Endothelial cell of umbilical vein (primary cell): ENCODE measurements around the gene PTGDS. TPM values are rescaled to one million over a fixed set of nuclear protein-coding genes. Genes with fewer than 3 reads are reported as not detected.

ENCODE experiments used
- BruUV-seq: library from RNA; stranded (reverse); fragments of 400-500 nt; replicated peaks from 2 replicates; lab custom pipeline; 2021; lab: Mats Ljungman, UMichigan
- CTCF ChIA-PET: fragments of 300-600, 350-600 bp; sonication (Branson Sonifier 250); formaldehyde crosslinking; loops from one replicate; lab custom pipeline; 2021; ENCODE audit warnings: antibody characterized with exemption, inconsistent platforms; lab: Charles Lee
- POLR2A ChIA-PET: fragments of 300-600, 350-600 bp; sonication (Branson Sonifier 250); formaldehyde crosslinking; loops from one replicate; lab custom pipeline; 2021; ENCODE audit warnings: antibody characterized with exemption, inconsistent platforms; lab: Charles Lee
- DNase-seq: peaks from one replicate; pipeline ENCODE4 v3.0.0-alpha.2; 2011; ENCODE audit warnings: low read depth, low spot score
- FAIRE-seq: peaks from 2 replicates; lab custom pipeline; 2011; peaks lifted over from hg19 to GRCh38; lab: Jason Lieb, UNC
- H2AFZ ChIP-seq: 2 replicates; pipeline ENCODE4 v1.6.0; 2012; ENCODE audit warnings: low read depth, low read length, control low read depth, inconsistent platforms
- H3K27ac ChIP-seq: 2 replicates; pipeline ENCODE4 v1.5.1; 2011; ENCODE audit warnings: low read depth, mild to moderate bottlenecking, control low read depth, low read length, moderate library complexity; ENCODE audit not compliant: insufficient read depth
- H3K27me3 ChIP-seq, 2 experiments: 2 replicates each; pipeline versions ENCODE4 v1.6.0 to v1.6.1; 2011; ENCODE audit warnings: low read length in 2 of 2, mixed read lengths in 1 of 2; ENCODE audit not compliant: control insufficient read depth in 2 of 2, insufficient read depth in 2 of 2
- H3K36me3 ChIP-seq, 2 experiments: 2 replicates in 1 of 2; 3 replicates in 1 of 2; pipeline ENCODE4 v1.5.1; 2011; ENCODE audit warnings: low read length in 2 of 2, mild to moderate bottlenecking in 1 of 2, moderate library complexity in 1 of 2; ENCODE audit not compliant: control insufficient read depth in 2 of 2, insufficient read depth in 2 of 2; ENCODE audit errors: extremely low read depth in 1 of 2
- H3K4me1 ChIP-seq: 3 replicates; pipeline ENCODE4 v1.5.1; 2011; ENCODE audit warnings: mild to moderate bottlenecking, low read length; ENCODE audit not compliant: control insufficient read depth, insufficient read depth; ENCODE audit errors: extremely low read depth
- H3K4me2 ChIP-seq: 2 replicates; pipeline ENCODE4 v1.6.1; 2011; ENCODE audit warnings: low read length, control low read depth, mixed read lengths; ENCODE audit not compliant: insufficient read depth
- H3K4me3 ChIP-seq, 3 experiments: fragments of 200-600 bp in 1 of 3; sonication (generic), shearing (Covaris generic) in 1 of 3; replicated peaks in 1 of 3; 2 replicates each; pipeline ENCODE4 v1.5.1; 2011 to 2016; ENCODE audit warnings: control low read depth in 3 of 3, low read length in 3 of 3, mild to moderate bottlenecking in 2 of 3, inconsistent platforms in 1 of 3, low read depth in 1 of 3, moderate library complexity in 1 of 3; ENCODE audit not compliant: insufficient read depth in 1 of 3
- H3K79me2 ChIP-seq: 2 replicates; pipeline ENCODE4 v1.6.0; 2012; ENCODE audit warnings: low read length, inconsistent platforms; ENCODE audit not compliant: control insufficient read depth, insufficient read depth
- H3K9ac ChIP-seq: replicated peaks from 2 replicates; pipeline ENCODE3; 2011; ENCODE audit warnings: low read length, control low read depth; ENCODE audit not compliant: insufficient read depth; ENCODE audit errors: extremely low read depth
- H3K9me1 ChIP-seq: replicated peaks from 3 replicates; pipeline ENCODE4 v1.6.0; 2011; ENCODE audit warnings: mild to moderate bottlenecking, low read length; ENCODE audit not compliant: control insufficient read depth, insufficient read depth; ENCODE audit errors: extremely low read depth
- H3K9me3 ChIP-seq: replicated peaks from 2 replicates; pipeline ENCODE4 v1.5.1; 2012; ENCODE audit warnings: low read length, inconsistent platforms; ENCODE audit not compliant: control insufficient read depth, insufficient read depth
- H4K20me1 ChIP-seq: replicated peaks from 2 replicates; pipeline ENCODE3; 2011; ENCODE audit warnings: mild to moderate bottlenecking, low read length; ENCODE audit not compliant: control insufficient read depth, insufficient read depth; ENCODE audit errors: extremely low read depth
- EZH2 ChIP-seq: IDR thresholded peaks from 2 replicates; pipeline ENCODE4 v1.6.1; 2012; ENCODE audit warnings: borderline replicate concordance, low read depth, mild to moderate bottlenecking, moderate library complexity, low read length, inconsistent platforms; ENCODE audit not compliant: severe bottlenecking
- FOS ChIP-seq: IDR thresholded peaks from 2 replicates; pipeline ENCODE4 v1.6.1; 2011; ENCODE audit warnings: mild to moderate bottlenecking, low read length, moderate library complexity, borderline replicate concordance; ENCODE audit not compliant: insufficient read depth
- GATA2 ChIP-seq: IDR thresholded peaks from 2 replicates; pipeline ENCODE4 v1.7.0; 2011; ENCODE audit warnings: low read depth, mild to moderate bottlenecking, moderate library complexity, mixed read lengths, low read length; ENCODE audit not compliant: insufficient read length, insufficient read depth
- JUN ChIP-seq: IDR thresholded peaks from 2 replicates; pipeline ENCODE4 v1.6.1; 2011; ENCODE audit warnings: borderline replicate concordance, low read depth; ENCODE audit not compliant: insufficient read length, insufficient read depth
- MYC ChIP-seq: IDR thresholded peaks from one replicate; pipeline ENCODE4 v1.6.1; 2011; ENCODE audit warnings: mild to moderate bottlenecking, low read depth, low read length
- POLR2A ChIP-seq: IDR thresholded peaks from 2 replicates; pipeline ENCODE4 v1.6.1; 2012; ENCODE audit warnings: low read depth, mild to moderate bottlenecking, control low read depth, low read length
- POLR2AphosphoS5 ChIP-seq: IDR thresholded peaks from 2 replicates; pipeline ENCODE4 v1.6.1; 2012; ENCODE audit warnings: low read depth, mild to moderate bottlenecking, control low read depth, low read length, moderate library complexity; ENCODE audit not compliant: insufficient read depth
- dilution Hi-C: fragments of 300-500 bp; cut with MboI; formaldehyde crosslinking; loops from one replicate; pipeline ENCODE4 v1.15.0; 2019; ENCODE audit warnings: low sequenced_read_pairs; ENCODE audit not compliant: extremely low pct_ligation_motif_present
- intact Hi-C: fragments of 100-400 bp; cut with micrococcal nuclease; formaldehyde crosslinking; loops from one replicate; pipeline ENCODE4 v1.10.0; 2022
- polyA plus RNA-seq, 4 experiments: library from polyadenylated mRNA; depleted of rRNA in 3 of 4; stranded (reverse) in 3 of 4; unstranded in 1 of 4; fragments of >200 nt; gene quantifications; 2 replicates each; pipeline versions ENCODE4 v1.2.1 to v1.2.3, GENCODE V29; 2011 to 2012; ENCODE audit warnings: missing spikeins in 1 of 4
- total RNA-seq: library from RNA; stranded (reverse); gene quantifications from 2 replicates; pipeline ENCODE4 v1.2.3, GENCODE V29; 2021
- TF ChIP-seq, protein P1 (sequence below), 2 donors: IDR thresholded peaks; 1 replicate in 1 of 2; 2 replicates in 1 of 2; pipeline ENCODE4 v1.5.1; 2011; ENCODE audit warnings: low read length in 2 of 2, mild to moderate bottlenecking in 2 of 2, moderate library complexity in 2 of 2, control low read depth in 1 of 2, inconsistent platforms in 1 of 2, low read depth in 1 of 2; ENCODE audit not compliant: insufficient read depth in 1 of 2; ENCODE audit errors: extremely low read depth in 1 of 2
- TF ChIP-seq, protein P2 (sequence below): IDR thresholded peaks from 2 replicates; pipeline ENCODE4 v1.6.1; 2011; ENCODE audit not compliant: insufficient read depth, insufficient read length

Gene PTGDS
- total and polyA plus RNA-seq, 2 donors (not counting 3 experiments of a cell fraction or from before 2014, with no cell fraction given): not detected

DNA sequence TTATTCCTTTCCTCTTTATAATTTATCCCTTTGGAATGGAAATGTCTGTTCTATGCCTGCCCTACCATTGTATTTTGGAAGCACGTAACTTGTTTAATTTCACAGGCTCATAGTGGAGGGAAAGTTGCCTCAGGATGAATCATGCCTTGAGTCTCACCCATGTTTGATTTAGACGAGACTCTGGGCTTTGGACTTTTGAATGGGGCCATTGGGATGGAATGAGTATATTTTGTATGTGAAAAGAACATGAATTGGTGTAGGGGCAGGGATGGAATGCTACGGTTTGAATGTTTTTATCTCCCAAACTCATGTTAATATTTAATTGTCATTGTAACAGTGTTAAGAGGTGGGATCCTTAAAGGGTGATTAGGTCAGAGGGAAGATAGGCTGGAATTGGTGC lies 43.0 kb upstream of the PTGDS start:
- Histone ChIP-seq H3K9me3 (no peaks in the 10 kb centered on the region), H4K20me1 (no peaks in the 10 kb centered on the region), H3K4me3 (no peak overlapping the region), H3K36me3 (peaks cover 0 to 3% of the 10 kb centered on the region in 2 experiments), H3K9ac (no peak overlapping the region), H2AFZ (no peak overlapping the region), H3K27ac (no peak overlapping the region), H3K79me2 (no peaks in the 10 kb centered on the region), H3K4me2 (no peak overlapping the region), H3K27me3 (no peaks in the 10 kb centered on the region), H3K4me1 (peaks cover 3% of the 10 kb centered on the region), H3K9me1 (no peaks in the 10 kb centered on the region)
- ChIA-PET POLR2A (no interaction called here), CTCF (no interaction called here)
- BruUV-seq: no TSS peak
- TF ChIP-seq, protein P1, sequence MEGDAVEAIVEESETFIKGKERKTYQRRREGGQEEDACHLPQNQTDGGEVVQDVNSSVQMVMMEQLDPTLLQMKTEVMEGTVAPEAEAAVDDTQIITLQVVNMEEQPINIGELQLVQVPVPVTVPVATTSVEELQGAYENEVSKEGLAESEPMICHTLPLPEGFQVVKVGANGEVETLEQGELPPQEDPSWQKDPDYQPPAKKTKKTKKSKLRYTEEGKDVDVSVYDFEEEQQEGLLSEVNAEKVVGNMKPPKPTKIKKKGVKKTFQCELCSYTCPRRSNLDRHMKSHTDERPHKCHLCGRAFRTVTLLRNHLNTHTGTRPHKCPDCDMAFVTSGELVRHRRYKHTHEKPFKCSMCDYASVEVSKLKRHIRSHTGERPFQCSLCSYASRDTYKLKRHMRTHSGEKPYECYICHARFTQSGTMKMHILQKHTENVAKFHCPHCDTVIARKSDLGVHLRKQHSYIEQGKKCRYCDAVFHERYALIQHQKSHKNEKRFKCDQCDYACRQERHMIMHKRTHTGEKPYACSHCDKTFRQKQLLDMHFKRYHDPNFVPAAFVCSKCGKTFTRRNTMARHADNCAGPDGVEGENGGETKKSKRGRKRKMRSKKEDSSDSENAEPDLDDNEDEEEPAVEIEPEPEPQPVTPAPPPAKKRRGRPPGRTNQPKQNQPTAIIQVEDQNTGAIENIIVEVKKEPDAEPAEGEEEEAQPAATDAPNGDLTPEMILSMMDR (IDR thresholded peaks at IDR 0.05; ENCODE audit: extremely low read depth in 1 of 2, insufficient read depth in 1 of 2, low read depth in 1 of 2, low read length in 2 of 2): no peak
- TF ChIP-seq MYC (no peak), POLR2AphosphoS5 (no peak), JUN (no peak), POLR2A (no peak), EZH2 (no peak), FOS (no peak), GATA2 (no peak)
- TF ChIP-seq, protein P2, sequence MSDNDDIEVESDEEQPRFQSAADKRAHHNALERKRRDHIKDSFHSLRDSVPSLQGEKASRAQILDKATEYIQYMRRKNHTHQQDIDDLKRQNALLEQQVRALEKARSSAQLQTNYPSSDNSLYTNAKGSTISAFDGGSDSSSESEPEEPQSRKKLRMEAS: no peak
- no peak for FAIRE-seq
- no peak for DNase-seq
- dilution Hi-C loops (loop anchor here (25.0 kb wide), 1 partner anchor 122 kb away; the partner anchor contains the start of gene RABL6), intact Hi-C loops (no loop called here)
